GM03348 (cell line): ENCODE measurements around the gene LZIC.
A peak's percentile ranks its signal among the peaks of the same experiment; 100 is the strongest.

Source experiments
- DNase-seq: peaks from one replicate; pipeline ENCODE4 v3.0.0; 2012; ENCODE audit warnings: low spot score

Gene LZIC

GRCh38 chr1:9886092-9886742 is 57.0 kb downstream of the LZIC start:
- no peak for DNase-seq

- DNase-seq = no peak
Observed at GRCh38 chr1:9884805-9885204, 58.4 kb downstream of the LZIC start.

- DNase-seq = no peak
Observed at GRCh38 chr1:9883585-9884449, 59.4 kb downstream of the LZIC start.

GRCh38 chr1:9882945-9883303 is 60.3 kb downstream of the LZIC start:
- no peak for DNase-seq

GRCh38 chr1:9882296-9882944 is 60.8 kb downstream of the LZIC start:
- DNase-seq = no peak

- peak; percentile 75 for DNase-seq
Observed at GRCh38 chr1:9881838-9882249, 61.3 kb downstream of the LZIC start.
